ENCODE data around the gene PAQR8. TPM values are rescaled to one million over a fixed set of nuclear protein-coding genes. Genes with fewer than 3 reads are reported as not detected.

Gene PAQR8
- total RNA-seq, 2 donors from 2014 or later: 65.8 to 87.8 TPM

- H3K9me3 ChIP-seq: no peaks in the 10 kb centered on the region
- intact Hi-C loops (cut with DNase I): loop anchor here (2.0 to 5.0 kb wide), 2 partner anchors 179 to 245 kb away; no protein-coding TSS in a partner anchor
- H3K27me3 ChIP-seq: no peaks in the 10 kb centered on the region
- H3K36me3 ChIP-seq: no peaks in the 10 kb centered on the region
- DNase-seq: no peak
- no peak overlapping the region for H3K4me3 ChIP-seq
- no peak overlapping the region for H3K27ac ChIP-seq
- no peak overlapping the region for H3K9ac ChIP-seq (ENCODE audit: low read depth in 2 of 2, low read length in 2 of 2)
- H3K4me1 ChIP-seq: peaks cover 5% of the 10 kb centered on the region
- no peak for TF ChIP-seq CTCF (IDR thresholded peaks at IDR 0.05)
These were observed 55.7 kb downstream of the PAQR8 start for GRCh38 chr6:52417675-52418111.

- intact Hi-C loops (cut with DNase I): loop anchor here (2.0 to 5.0 kb wide), 2 partner anchors 178 to 244 kb away; no protein-coding TSS in a partner anchor
- H3K27ac ChIP-seq: no peak overlapping the region
- no peak for DNase-seq
- H3K4me1 ChIP-seq: peaks cover 5% of the 10 kb centered on the region
- no peaks in the 10 kb centered on the region for H3K36me3 ChIP-seq
- no peaks in the 10 kb centered on the region for H3K9me3 ChIP-seq
- no peak overlapping the region for H3K4me3 ChIP-seq
- no peaks in the 10 kb centered on the region for H3K27me3 ChIP-seq
- TF ChIP-seq CTCF (IDR thresholded peaks at IDR 0.05): no peak
- H3K9ac ChIP-seq (ENCODE audit: low read depth in 2 of 2, low read length in 2 of 2): no peak overlapping the region
These were observed 56.7 kb downstream of the PAQR8 start for GRCh38 chr6:52418606-52419005.

- intact Hi-C loops (cut with DNase I): loop anchor here (2.0 to 5.0 kb wide), 3 partner anchors 87 to 242 kb away; no protein-coding TSS in a partner anchor
These were observed 58.1 kb downstream of the PAQR8 start, which contains the start of gene EFHC1 for GRCh38 chr6:52419809-52420667. EFHC1 (plus strand) TSS chr6:52420342; CDS start chr6:52420411, 69 bp downstream.

GRCh38 chr6:52420668-52421358 is 58.9 kb downstream of the PAQR8 start:
- DNase-seq: no peak

More at GRCh38 chr6:52419809-52420667, 58.1 kb downstream of the PAQR8 start, which contains the start of gene EFHC1:
- no peaks in the 10 kb centered on the region for H3K27me3 ChIP-seq
- peak within 1 kb of the TSS; percentile 47 for H3K27ac ChIP-seq
- peak within 1 kb of the TSS; percentile 79 for H3K4me3 ChIP-seq
- peak; percentile 99 for DNase-seq
- H3K4me1 ChIP-seq: peaks cover 5% of the 10 kb centered on the region
- no peaks in the 10 kb centered on the region for H3K9me3 ChIP-seq
- H3K9ac ChIP-seq (ENCODE audit: low read depth in 2 of 2, low read length in 2 of 2): peak within 1 kb of the TSS; percentile 77 to 91
- TF ChIP-seq CTCF (IDR thresholded peaks at IDR 0.05): no peak
- H3K36me3 ChIP-seq: no peaks in the 10 kb centered on the region

More at GRCh38 chr6:52420668-52421358, 58.9 kb downstream of the PAQR8 start:
- Histone ChIP-seq H3K36me3 (no peaks in the 10 kb centered on the region), H3K27ac (peak overlapping the region; percentile 47), H3K4me3 (peak overlapping the region; percentile 79), H3K4me1 (peaks cover 5% of the 10 kb centered on the region), H3K27me3 (no peaks in the 10 kb centered on the region), H3K9ac (ENCODE audit: low read depth in 2 of 2, low read length in 2 of 2) (peak overlapping the region; percentile 45 to 91), H3K9me3 (no peaks in the 10 kb centered on the region)
- intact Hi-C loops (cut with DNase I): loop anchor here (5.0 kb wide), 1 partner anchor 86 kb away; no protein-coding TSS in a partner anchor
- no peak for TF ChIP-seq CTCF (IDR thresholded peaks at IDR 0.05)
